Measurements from ENCODE around the gene NEB.
A peak's percentile ranks its signal among the peaks of the same experiment; 100 is the strongest.
"Not testable (repeated sequence)": the region's sequence is repeated elsewhere in the genome, so short reads cannot be mapped to it uniquely, and the experiment has no call there.

NEB gene

GRCh38 chr2:151603530-151603929 lies 130.7 kb downstream of the NEB start:
- not testable (repeated sequence) for DNase-seq

- not testable (repeated sequence) for DNase-seq
Measured at GRCh38 chr2:151602402-151602801, 131.9 kb downstream of the NEB start.

GRCh38 chr2:151601803-151602202 lies 132.5 kb downstream of the NEB start:
- not testable (repeated sequence) for DNase-seq

- DNase-seq, result not testable (repeated sequence)
Measured at GRCh38 chr2:151596903-151597608, 137.2 kb downstream of the NEB start.

- not testable (repeated sequence) for DNase-seq
Measured at GRCh38 chr2:151591908-151592255, 142.4 kb downstream of the NEB start.

- DNase-seq, result not testable (repeated sequence)
Measured at GRCh38 chr2:151591250-151591907, 142.9 kb downstream of the NEB start.

GRCh38 chr2:151581300-151581699 lies 153.0 kb downstream of the NEB start:
- not testable (repeated sequence) for DNase-seq

GRCh38 chr2:151580697-151581096 lies 153.6 kb downstream of the NEB start:
- not testable (repeated sequence) for DNase-seq

- no peak for DNase-seq
Measured at GRCh38 chr2:151577116-151577515, 157.2 kb downstream of the NEB start.

- DNase-seq, result no peak
Measured at GRCh38 chr2:151576080-151576479, 158.2 kb downstream of the NEB start.

- DNase-seq, result no peak
Measured at GRCh38 chr2:151575338-151575737, 158.9 kb downstream of the NEB start.

GRCh38 chr2:151570191-151570590 lies 164.1 kb downstream of the NEB start:
- no peak for DNase-seq

- no peak for DNase-seq
Measured at GRCh38 chr2:151569167-151569566, 165.1 kb downstream of the NEB start.

- DNase-seq, result no peak
Measured at GRCh38 chr2:151568501-151568900, 165.8 kb downstream of the NEB start.

- DNase-seq, result no peak
Measured at GRCh38 chr2:151567006-151567405, 167.3 kb downstream of the NEB start.

- no peak for DNase-seq
Measured at GRCh38 chr2:151562398-151562797, 171.9 kb downstream of the NEB start.

- DNase-seq, result peak; percentile 19
Measured at GRCh38 chr2:151560289-151560688, 174.0 kb downstream of the NEB start.

GRCh38 chr2:151559431-151559830 lies 174.8 kb downstream of the NEB start:
- not testable (repeated sequence) for DNase-seq

- not testable (repeated sequence) for DNase-seq
Measured at GRCh38 chr2:151557883-151558282, 176.4 kb downstream of the NEB start.

- no peak for DNase-seq
Measured at GRCh38 chr2:151556121-151556520, 178.2 kb downstream of the NEB start.

GRCh38 chr2:151552287-151552686 lies 182.0 kb downstream of the NEB start:
- DNase-seq, result no peak

- DNase-seq, result no peak
Measured at GRCh38 chr2:151551556-151551955, 182.7 kb downstream of the NEB start.

GRCh38 chr2:151549191-151549590 lies 185.1 kb downstream of the NEB start:
- no peak for DNase-seq

- DNase-seq, result no peak
Measured at GRCh38 chr2:151544449-151544848, 189.8 kb downstream of the NEB start.

- DNase-seq, result no peak
Measured at GRCh38 chr2:151543876-151544275, 190.4 kb downstream of the NEB start.
